Chondrocyte (in vitro differentiated cells): ENCODE results near the gene CCDC88A. TPM values are rescaled to one million over a fixed set of nuclear protein-coding genes. Genes with fewer than 3 reads are reported as not detected.

Source experiments
- DNase-seq: peaks from one replicate; pipeline ENCODE4 v3.0.0; 2021; ENCODE audit warnings: mixed read lengths, low spot score
- H3K27ac Mint-ChIP-seq: one replicate; pipeline ENCODE4 v1.8.0; 2021; ENCODE audit warnings: mild to moderate bottlenecking, moderate library complexity, mixed read lengths; ENCODE audit not compliant: unreplicated experiment
- H3K27me3 Mint-ChIP-seq: 2 replicates; pipeline ENCODE4 v1.8.0; 2021; ENCODE audit warnings: low read depth, mixed read lengths
- H3K36me3 Mint-ChIP-seq: 2 replicates; pipeline ENCODE4 v1.8.0; 2021; ENCODE audit warnings: low read depth, mixed read lengths
- H3K4me1 Mint-ChIP-seq: 2 replicates; pipeline ENCODE4 v1.8.0; 2021; ENCODE audit warnings: low read depth, mild to moderate bottlenecking, mixed read lengths
- H3K4me3 Mint-ChIP-seq: one replicate; pipeline ENCODE4 v1.8.0; 2021; ENCODE audit warnings: mild to moderate bottlenecking, moderate library complexity, mixed read lengths; ENCODE audit not compliant: unreplicated experiment
- H3K9me3 Mint-ChIP-seq: 2 replicates; pipeline ENCODE4 v1.8.0; 2021; ENCODE audit warnings: low read depth, mixed read lengths
- total RNA-seq: library from RNA; stranded (reverse); gene quantifications from 3 replicates; pipeline ENCODE4 v1.2.1, GENCODE V29; 2021
- TF ChIP-seq, protein P1 (sequence below): fragments of 200-600 bp; sonication (generic); IDR thresholded peaks from 2 replicates; pipeline ENCODE4 v1.5.0; 2021; ENCODE audit warnings: antibody characterized with exemption, mild to moderate bottlenecking, moderate library complexity

CCDC88A gene
- total RNA-seq, 1 donor from 2014 or later: 52.1 TPM

DNA sequence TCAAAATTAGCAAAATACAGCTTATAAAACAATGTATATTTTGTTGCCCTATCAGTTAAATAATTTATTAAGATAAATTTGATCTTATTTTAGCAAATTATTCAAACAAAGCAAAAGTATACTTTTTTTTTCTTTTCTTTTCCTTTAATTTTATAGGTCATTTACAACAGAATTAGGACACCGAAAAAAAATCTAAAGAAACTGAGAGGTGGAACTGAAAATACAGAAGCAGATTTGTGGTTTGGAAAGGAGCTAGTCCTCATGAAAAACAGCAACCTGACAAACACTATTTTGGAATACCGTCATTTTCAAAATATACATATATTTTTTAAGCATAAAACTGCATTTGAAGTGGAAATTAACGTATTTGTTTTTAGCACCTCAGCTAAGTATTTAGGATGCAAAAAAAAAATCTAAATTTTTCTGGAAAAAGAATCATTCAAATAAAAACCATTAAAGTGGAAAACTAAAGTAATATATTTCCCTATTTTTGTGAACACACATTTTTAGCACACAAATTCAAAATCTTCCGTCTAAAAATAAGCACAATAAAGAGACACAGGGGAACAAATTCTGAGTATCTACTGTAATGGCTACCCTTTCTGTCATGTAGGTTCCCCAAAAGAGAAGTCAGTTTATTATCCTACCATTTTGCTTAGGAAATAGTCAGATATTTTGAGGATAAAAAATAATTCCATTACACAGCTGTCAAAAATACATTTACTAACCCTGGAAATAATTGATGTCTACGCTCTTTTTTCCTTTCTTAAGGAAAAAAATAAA, 2.7 kb downstream of the CCDC88A start:
- no peak overlapping the region for H3K27ac Mint-ChIP-seq
- no peaks in the 10 kb centered on the region for H3K27me3 Mint-ChIP-seq
- no peak for DNase-seq
- H3K4me3 Mint-ChIP-seq: peak overlapping the region; percentile 31
- H3K36me3 Mint-ChIP-seq: no peaks in the 10 kb centered on the region
- H3K9me3 Mint-ChIP-seq: no peaks in the 10 kb centered on the region
- TF ChIP-seq, protein P1, sequence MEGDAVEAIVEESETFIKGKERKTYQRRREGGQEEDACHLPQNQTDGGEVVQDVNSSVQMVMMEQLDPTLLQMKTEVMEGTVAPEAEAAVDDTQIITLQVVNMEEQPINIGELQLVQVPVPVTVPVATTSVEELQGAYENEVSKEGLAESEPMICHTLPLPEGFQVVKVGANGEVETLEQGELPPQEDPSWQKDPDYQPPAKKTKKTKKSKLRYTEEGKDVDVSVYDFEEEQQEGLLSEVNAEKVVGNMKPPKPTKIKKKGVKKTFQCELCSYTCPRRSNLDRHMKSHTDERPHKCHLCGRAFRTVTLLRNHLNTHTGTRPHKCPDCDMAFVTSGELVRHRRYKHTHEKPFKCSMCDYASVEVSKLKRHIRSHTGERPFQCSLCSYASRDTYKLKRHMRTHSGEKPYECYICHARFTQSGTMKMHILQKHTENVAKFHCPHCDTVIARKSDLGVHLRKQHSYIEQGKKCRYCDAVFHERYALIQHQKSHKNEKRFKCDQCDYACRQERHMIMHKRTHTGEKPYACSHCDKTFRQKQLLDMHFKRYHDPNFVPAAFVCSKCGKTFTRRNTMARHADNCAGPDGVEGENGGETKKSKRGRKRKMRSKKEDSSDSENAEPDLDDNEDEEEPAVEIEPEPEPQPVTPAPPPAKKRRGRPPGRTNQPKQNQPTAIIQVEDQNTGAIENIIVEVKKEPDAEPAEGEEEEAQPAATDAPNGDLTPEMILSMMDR: no peak
- H3K4me1 Mint-ChIP-seq: peaks cover 38% of the 10 kb centered on the region

DNA sequence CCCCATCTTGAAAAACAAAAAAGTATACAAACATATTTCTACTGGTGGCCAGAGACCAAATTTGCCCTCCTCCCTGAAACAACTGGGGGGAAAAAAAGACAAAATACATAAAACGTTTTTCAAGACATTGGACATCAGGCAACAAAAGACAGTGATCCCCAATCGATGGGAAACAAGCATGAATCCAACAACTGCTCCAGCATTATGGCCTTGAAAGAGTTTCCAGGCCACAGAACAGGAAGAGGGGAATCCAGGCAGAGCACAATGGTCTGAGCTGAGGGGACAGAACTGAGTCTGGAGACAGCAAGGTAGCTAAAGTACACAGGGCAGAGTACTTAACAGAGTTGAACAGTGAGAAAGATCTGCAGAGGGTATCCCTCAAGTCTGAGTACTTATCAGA, 4.4 kb downstream of the CCDC88A start:
- no peaks in the 10 kb centered on the region for H3K9me3 Mint-ChIP-seq
- H3K4me3 Mint-ChIP-seq: no peak overlapping the region
- H3K27ac Mint-ChIP-seq: no peak overlapping the region

GRCh38 chr2:55408918-55409868, 10.5 kb downstream of the CCDC88A start:
- Mint-ChIP-seq H3K4me1 (peaks cover 16% of the 10 kb centered on the region), H3K27ac (peak overlapping the region; percentile 3), H3K9me3 (no peaks in the 10 kb centered on the region), H3K36me3 (peaks cover 7% of the 10 kb centered on the region), H3K4me3 (no peak overlapping the region), H3K27me3 (no peaks in the 10 kb centered on the region)
- TF ChIP-seq, protein P1: no peak
- DNase-seq: no peak

More for the DNA sequence above, 4.4 kb downstream of the CCDC88A start:
- peaks cover 35% of the 10 kb centered on the region for H3K4me1 Mint-ChIP-seq
- peaks cover 2% of the 10 kb centered on the region for H3K36me3 Mint-ChIP-seq
- TF ChIP-seq, protein P1: no peak
- DNase-seq: no peak
- H3K27me3 Mint-ChIP-seq: no peaks in the 10 kb centered on the region

- Mint-ChIP-seq H3K9me3 (no peaks in the 10 kb centered on the region), H3K36me3 (peaks cover 7% of the 10 kb centered on the region), H3K27ac (no peak overlapping the region), H3K27me3 (no peaks in the 10 kb centered on the region), H3K4me3 (no peak overlapping the region), H3K4me1 (peaks cover 16% of the 10 kb centered on the region)
- TF ChIP-seq, protein P1: no peak
- no peak for DNase-seq
Measured at GRCh38 chr2:55408098-55408882, 11.4 kb downstream of the CCDC88A start.
